Thoracic aorta (tissue), 2 donors: ENCODE results near the gene ZNF213. TPM values are rescaled to one million over a fixed set of nuclear protein-coding genes. Genes with fewer than 3 reads are reported as not detected.

Source experiments
- ATAC-seq: fragments of 150-250 bp; one replicate; pipeline ENCODE4 v1.8.0; 2017; ENCODE audit warnings: low read depth; ENCODE audit not compliant: insufficient number of reproducible peaks, low FRiP score
- DNase-seq: peaks from one replicate; pipeline ENCODE4 v3.0.0-alpha.2; 2020; ENCODE audit warnings: low spot score
- H3K27ac ChIP-seq, 2 donors: fragments of 200-600 bp; sonication (generic); 1 replicate in 1 of 2; 2 replicates in 1 of 2; pipeline ENCODE4 v1.5.1; 2016; ENCODE audit warnings: mild to moderate bottlenecking in 2 of 2, moderate library complexity in 2 of 2
- H3K27me3 ChIP-seq: fragments of 200-600 bp; sonication (generic); replicated peaks from 2 replicates; pipeline ENCODE4 v1.6.0; 2016; ENCODE audit warnings: mild to moderate bottlenecking; ENCODE audit not compliant: insufficient read depth
- H3K36me3 ChIP-seq: fragments of 200-600 bp; sonication (generic); one replicate; pipeline ENCODE4 v1.5.1; 2016
- H3K4me1 ChIP-seq, 2 donors: fragments of 200-600 bp; sonication (generic); 1 replicate in 1 of 2; 2 replicates in 1 of 2; pipeline versions ENCODE4 v1.5.1 to v1.6.0; 2016; ENCODE audit warnings: low read depth in 2 of 2, mild to moderate bottlenecking in 1 of 2; ENCODE audit not compliant: control insufficient read depth in 1 of 2
- H3K4me3 ChIP-seq: fragments of 200-600 bp; sonication (generic); 2 replicates; pipeline ENCODE4 v1.5.1; 2016; ENCODE audit warnings: mild to moderate bottlenecking
- H3K9me3 ChIP-seq: fragments of 200-600 bp; sonication (generic); 2 replicates; pipeline ENCODE4 v1.5.1; 2016
- total RNA-seq, 2 donors: library from RNA; depleted of rRNA; stranded (reverse); fragments of >200 nt; gene quantifications; one replicate each; pipeline versions ENCODE4 v1.1.0 to v1.2.3, GENCODE V29; 2016
- TF ChIP-seq, protein P1 (sequence below): fragments of 200-600 bp; sonication (generic); IDR thresholded peaks from one replicate; pipeline ENCODE4 v1.5.1; 2019; ENCODE audit warnings: antibody characterized with exemption

Gene ZNF213
- total RNA-seq, 2 donors from 2014 or later, result 5.9 to 16.2 TPM

DNA sequence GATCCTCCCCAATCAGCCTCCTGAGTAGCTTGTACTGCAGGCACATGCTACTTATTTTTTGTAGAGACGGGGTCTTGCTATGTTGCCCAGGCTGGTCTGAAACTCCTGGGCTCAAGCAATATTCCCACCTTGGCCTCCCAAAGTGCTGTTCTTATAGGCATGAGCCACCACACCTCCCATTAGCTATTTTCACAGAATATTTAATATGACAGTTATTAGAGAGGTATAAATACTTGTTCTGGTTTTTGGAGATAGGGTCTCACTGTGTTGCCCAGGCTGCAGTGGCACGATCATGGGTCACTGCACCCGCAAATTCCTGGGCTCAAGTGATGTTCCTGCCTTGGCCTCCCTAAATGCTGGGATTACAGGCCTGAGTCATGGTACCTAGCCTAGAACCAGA, 21.1 kb downstream of the ZNF213 start:
- peaks cover 7 to 22% of the 10 kb centered on the region in 2 donors for H3K4me1 ChIP-seq
- H3K9me3 ChIP-seq, result no peaks in the 10 kb centered on the region
- TF ChIP-seq, protein P1, sequence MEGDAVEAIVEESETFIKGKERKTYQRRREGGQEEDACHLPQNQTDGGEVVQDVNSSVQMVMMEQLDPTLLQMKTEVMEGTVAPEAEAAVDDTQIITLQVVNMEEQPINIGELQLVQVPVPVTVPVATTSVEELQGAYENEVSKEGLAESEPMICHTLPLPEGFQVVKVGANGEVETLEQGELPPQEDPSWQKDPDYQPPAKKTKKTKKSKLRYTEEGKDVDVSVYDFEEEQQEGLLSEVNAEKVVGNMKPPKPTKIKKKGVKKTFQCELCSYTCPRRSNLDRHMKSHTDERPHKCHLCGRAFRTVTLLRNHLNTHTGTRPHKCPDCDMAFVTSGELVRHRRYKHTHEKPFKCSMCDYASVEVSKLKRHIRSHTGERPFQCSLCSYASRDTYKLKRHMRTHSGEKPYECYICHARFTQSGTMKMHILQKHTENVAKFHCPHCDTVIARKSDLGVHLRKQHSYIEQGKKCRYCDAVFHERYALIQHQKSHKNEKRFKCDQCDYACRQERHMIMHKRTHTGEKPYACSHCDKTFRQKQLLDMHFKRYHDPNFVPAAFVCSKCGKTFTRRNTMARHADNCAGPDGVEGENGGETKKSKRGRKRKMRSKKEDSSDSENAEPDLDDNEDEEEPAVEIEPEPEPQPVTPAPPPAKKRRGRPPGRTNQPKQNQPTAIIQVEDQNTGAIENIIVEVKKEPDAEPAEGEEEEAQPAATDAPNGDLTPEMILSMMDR, result no peak
- ATAC-seq, result no peak
- no peak for DNase-seq
- H3K27ac ChIP-seq, result no peak overlapping the region
- no peak overlapping the region for H3K4me3 ChIP-seq
- no peaks in the 10 kb centered on the region for H3K36me3 ChIP-seq
- no peaks in the 10 kb centered on the region for H3K27me3 ChIP-seq

- peak; percentile 8 for ATAC-seq
- H3K4me3 ChIP-seq, result peak overlapping the region; percentile 85
These were observed 22.6 kb downstream of the ZNF213 start for GRCh38 chr16:3157229-3158025.

GRCh38 chr16:3158026-3158509, 23.2 kb downstream of the ZNF213 start:
- DNase-seq (no peak), ATAC-seq (no peak)
- H3K27ac ChIP-seq, result peak overlapping the region; percentile 77 to 82
- peak overlapping the region; percentile 85 for H3K4me3 ChIP-seq
- H3K9me3 ChIP-seq, result no peaks in the 10 kb centered on the region
- H3K27me3 ChIP-seq, result no peaks in the 10 kb centered on the region
- TF ChIP-seq, protein P1, result no peak
- H3K4me1 ChIP-seq, result peaks cover 0 to 15% of the 10 kb centered on the region in 2 donors
- no peaks in the 10 kb centered on the region for H3K36me3 ChIP-seq

More at GRCh38 chr16:3157229-3158025, 22.6 kb downstream of the ZNF213 start:
- Histone ChIP-seq H3K36me3 (no peaks in the 10 kb centered on the region), H3K9me3 (no peaks in the 10 kb centered on the region), H3K27ac (peak overlapping the region; percentile 77 to 82), H3K4me1 (peaks cover 0 to 15% of the 10 kb centered on the region in 2 donors), H3K27me3 (no peaks in the 10 kb centered on the region)
- TF ChIP-seq, protein P1, result no peak
- peak; percentile 41 for DNase-seq

DNA sequence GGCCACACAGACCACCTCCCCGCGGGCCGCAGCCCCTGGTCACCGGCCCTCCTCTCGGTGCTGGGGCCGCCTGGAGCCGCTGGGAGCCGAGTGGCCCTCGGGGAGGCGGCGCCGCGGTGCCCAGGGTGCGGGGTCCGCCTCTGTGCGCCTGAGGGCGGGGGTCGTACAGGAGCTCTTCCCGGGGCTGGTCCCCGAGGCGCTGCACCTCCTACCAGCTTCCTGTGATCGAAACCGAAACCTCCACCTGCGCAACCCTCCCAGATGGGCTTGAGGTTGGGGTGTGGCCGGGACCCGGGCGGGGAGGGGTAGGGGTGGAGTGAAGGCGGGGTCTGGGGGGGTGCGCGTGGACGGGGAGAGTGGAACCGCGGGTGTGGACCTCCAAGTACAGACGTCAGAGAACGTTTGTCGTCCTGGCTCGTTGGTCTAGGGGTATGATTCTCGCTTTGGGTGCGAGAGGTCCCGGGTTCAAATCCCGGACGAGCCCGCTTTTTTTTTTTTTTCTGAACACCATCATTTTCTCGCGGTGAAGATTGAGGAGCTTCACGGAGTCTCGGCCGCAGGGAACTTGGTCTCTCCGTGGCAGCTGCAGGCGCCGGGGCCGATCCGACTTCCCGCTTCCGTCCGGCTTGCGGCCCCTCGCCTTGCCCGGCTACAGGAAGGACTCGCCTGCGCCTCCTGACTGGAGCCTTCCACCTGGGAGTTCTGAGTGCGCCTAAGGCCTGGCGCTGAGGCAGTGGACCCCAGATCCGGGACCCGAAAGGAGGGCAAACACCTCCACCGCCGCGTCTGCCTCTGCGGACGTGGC, 23.9 kb downstream of the ZNF213 start:
- TF ChIP-seq, protein P1, result no peak

More for the DNA sequence above, 23.9 kb downstream of the ZNF213 start:
- ATAC-seq, result peak; percentile 64
- peak; percentile 63 for DNase-seq
- Histone ChIP-seq H3K9me3 (no peaks in the 10 kb centered on the region), H3K4me3 (peak overlapping the region; percentile 85), H3K27ac (peak overlapping the region; percentile 82 to 86), H3K36me3 (no peaks in the 10 kb centered on the region), H3K4me1 (peaks cover 0 to 15% of the 10 kb centered on the region in 2 donors), H3K27me3 (no peaks in the 10 kb centered on the region)
